Measurements from ENCODE around the gene CYB5D1.

CYB5D1 gene

DNA sequence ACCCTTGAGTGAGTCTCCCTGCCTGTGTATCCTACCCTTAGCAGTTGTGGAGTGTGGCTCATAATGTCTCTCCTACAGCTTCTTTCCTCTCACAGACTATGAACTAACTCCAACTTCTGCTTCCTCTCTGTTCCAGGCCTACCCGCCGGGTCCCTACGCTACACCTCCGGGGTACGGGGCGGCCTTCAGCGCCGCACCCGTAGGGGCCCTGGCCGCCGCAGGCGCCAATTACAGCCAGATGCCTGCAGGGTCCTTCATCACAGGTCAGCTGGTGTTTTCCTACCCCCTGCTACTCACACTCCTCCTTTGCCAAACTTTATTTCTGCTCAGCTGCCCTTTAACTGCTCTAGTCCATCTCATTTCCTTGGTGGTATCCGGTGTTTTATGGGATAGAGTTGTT is 52.9 kb downstream of the CYB5D1 start:
- Histone ChIP-seq H3K27me3 (ENCODE audit: insufficient read depth, poor library complexity, severe bottlenecking) (no peaks in the 10 kb centered on the region), H3K27ac (replicated peaks) (no peak overlapping the region; the same call in 1 of the 2 replicates), H3K4me3 (replicated peaks; ENCODE audit: insufficient read depth, low read length) (no peak overlapping the region)
- peak in 1 of 2 experiments; percentile 7 for DNase-seq (ENCODE audit: low read depth in 1 of 2, low spot score in 1 of 2)
- TF ChIP-seq, protein P1, sequence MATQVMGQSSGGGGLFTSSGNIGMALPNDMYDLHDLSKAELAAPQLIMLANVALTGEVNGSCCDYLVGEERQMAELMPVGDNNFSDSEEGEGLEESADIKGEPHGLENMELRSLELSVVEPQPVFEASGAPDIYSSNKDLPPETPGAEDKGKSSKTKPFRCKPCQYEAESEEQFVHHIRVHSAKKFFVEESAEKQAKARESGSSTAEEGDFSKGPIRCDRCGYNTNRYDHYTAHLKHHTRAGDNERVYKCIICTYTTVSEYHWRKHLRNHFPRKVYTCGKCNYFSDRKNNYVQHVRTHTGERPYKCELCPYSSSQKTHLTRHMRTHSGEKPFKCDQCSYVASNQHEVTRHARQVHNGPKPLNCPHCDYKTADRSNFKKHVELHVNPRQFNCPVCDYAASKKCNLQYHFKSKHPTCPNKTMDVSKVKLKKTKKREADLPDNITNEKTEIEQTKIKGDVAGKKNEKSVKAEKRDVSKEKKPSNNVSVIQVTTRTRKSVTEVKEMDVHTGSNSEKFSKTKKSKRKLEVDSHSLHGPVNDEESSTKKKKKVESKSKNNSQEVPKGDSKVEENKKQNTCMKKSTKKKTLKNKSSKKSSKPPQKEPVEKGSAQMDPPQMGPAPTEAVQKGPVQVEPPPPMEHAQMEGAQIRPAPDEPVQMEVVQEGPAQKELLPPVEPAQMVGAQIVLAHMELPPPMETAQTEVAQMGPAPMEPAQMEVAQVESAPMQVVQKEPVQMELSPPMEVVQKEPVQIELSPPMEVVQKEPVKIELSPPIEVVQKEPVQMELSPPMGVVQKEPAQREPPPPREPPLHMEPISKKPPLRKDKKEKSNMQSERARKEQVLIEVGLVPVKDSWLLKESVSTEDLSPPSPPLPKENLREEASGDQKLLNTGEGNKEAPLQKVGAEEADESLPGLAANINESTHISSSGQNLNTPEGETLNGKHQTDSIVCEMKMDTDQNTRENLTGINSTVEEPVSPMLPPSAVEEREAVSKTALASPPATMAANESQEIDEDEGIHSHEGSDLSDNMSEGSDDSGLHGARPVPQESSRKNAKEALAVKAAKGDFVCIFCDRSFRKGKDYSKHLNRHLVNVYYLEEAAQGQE (IDR thresholded peaks at IDR 0.05; ENCODE audit: insufficient replicate concordance, low read depth): no peak
- TF ChIP-seq GABPA (IDR thresholded peaks at IDR 0.05; ENCODE audit: low read depth) (no peak), SPI1 (IDR thresholded peaks at IDR 0.05; ENCODE audit: borderline replicate concordance, low read depth) (no peak), POLR2AphosphoS5 (IDR thresholded peaks at IDR 0.05; ENCODE audit: low read depth) (no peak)
- TF ChIP-seq, protein P2, sequence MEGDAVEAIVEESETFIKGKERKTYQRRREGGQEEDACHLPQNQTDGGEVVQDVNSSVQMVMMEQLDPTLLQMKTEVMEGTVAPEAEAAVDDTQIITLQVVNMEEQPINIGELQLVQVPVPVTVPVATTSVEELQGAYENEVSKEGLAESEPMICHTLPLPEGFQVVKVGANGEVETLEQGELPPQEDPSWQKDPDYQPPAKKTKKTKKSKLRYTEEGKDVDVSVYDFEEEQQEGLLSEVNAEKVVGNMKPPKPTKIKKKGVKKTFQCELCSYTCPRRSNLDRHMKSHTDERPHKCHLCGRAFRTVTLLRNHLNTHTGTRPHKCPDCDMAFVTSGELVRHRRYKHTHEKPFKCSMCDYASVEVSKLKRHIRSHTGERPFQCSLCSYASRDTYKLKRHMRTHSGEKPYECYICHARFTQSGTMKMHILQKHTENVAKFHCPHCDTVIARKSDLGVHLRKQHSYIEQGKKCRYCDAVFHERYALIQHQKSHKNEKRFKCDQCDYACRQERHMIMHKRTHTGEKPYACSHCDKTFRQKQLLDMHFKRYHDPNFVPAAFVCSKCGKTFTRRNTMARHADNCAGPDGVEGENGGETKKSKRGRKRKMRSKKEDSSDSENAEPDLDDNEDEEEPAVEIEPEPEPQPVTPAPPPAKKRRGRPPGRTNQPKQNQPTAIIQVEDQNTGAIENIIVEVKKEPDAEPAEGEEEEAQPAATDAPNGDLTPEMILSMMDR (IDR thresholded peaks at IDR 0.05; ENCODE audit: insufficient read depth, low read length): no peak

DNA sequence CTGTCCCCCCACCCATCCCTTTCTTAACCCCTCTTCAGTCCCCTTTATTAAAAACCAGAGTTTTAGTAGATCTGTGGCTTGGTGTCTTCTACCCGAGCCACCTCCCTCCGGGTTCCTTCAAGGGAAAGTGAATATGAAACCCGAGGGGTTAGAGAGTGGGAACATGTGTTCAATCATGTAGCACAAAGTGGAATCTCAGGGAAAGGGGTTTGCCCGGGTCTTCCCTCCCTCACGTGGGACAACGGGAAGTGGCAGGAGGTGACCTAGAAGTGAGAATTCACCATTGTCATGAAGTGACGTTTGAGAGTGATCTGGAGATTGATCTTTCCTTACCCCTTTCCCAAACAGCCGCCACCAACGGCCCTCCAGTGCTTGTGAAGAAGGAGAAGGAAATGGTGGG is 53.3 kb downstream of the CYB5D1 start:
- no peak overlapping the region; the same call in 1 of the 2 replicates for H3K27ac ChIP-seq (replicated peaks)
- TF ChIP-seq, protein P2 (IDR thresholded peaks at IDR 0.05; ENCODE audit: insufficient read depth, low read length): no peak
- TF ChIP-seq SPI1 (IDR thresholded peaks at IDR 0.05; ENCODE audit: borderline replicate concordance, low read depth) (no peak), GABPA (IDR thresholded peaks at IDR 0.05; ENCODE audit: low read depth) (no peak), POLR2AphosphoS5 (IDR thresholded peaks at IDR 0.05; ENCODE audit: low read depth) (no peak)
- H3K27me3 ChIP-seq (ENCODE audit: insufficient read depth, poor library complexity, severe bottlenecking): no peaks in the 10 kb centered on the region
- no peak for DNase-seq (ENCODE audit: low read depth in 1 of 2, low spot score in 1 of 2)
- H3K4me3 ChIP-seq (replicated peaks; ENCODE audit: insufficient read depth, low read length): no peak overlapping the region

All from HL-60 (cell line).